ENCODE results near the gene RAB37.

DNA sequence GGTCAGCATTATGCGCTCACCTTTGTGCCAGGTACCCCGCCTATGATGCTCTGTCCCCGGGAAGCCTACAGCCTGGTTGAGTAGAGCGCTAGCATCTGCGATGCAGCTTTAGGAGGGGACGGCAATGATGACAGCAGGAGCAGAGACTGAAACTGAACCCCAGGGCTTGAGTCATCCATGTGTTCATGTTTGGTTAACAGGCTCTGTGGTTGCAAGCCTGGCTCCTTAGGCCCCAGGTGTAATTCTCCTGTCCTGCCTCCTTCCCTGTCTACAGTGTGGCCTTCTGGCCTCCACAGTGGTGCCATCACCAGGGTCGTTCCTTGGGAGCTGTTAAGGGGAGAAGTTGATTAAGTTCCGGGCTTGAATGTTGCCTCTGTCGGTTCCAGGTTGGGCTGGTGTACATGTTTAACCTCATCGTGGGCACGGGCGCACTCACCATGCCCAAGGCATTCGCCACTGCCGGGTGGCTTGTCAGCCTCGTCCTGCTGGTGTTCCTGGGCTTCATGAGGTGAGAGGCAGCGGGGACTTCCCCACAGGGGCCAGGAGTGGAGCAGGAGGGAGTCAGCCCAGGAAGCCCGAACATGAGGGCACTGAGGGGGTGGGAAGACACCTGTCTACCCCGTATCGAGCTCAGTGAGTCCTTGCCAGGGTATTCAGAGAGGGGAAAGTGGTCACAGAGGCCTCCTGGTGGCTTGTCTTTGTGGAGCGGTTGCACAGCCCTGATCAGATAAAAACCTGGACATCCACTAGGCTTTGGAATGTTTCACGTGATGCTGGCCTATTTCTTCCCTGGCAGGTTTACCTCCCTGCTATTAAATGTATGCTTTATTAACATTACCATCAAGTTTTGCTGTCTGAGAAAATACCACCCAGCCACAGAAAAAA is 48.3 kb downstream of the RAB37 start:
- TF ChIP-seq, protein P1, sequence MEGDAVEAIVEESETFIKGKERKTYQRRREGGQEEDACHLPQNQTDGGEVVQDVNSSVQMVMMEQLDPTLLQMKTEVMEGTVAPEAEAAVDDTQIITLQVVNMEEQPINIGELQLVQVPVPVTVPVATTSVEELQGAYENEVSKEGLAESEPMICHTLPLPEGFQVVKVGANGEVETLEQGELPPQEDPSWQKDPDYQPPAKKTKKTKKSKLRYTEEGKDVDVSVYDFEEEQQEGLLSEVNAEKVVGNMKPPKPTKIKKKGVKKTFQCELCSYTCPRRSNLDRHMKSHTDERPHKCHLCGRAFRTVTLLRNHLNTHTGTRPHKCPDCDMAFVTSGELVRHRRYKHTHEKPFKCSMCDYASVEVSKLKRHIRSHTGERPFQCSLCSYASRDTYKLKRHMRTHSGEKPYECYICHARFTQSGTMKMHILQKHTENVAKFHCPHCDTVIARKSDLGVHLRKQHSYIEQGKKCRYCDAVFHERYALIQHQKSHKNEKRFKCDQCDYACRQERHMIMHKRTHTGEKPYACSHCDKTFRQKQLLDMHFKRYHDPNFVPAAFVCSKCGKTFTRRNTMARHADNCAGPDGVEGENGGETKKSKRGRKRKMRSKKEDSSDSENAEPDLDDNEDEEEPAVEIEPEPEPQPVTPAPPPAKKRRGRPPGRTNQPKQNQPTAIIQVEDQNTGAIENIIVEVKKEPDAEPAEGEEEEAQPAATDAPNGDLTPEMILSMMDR (IDR thresholded peaks at IDR 0.05 in 4 of 5, conservative IDR thresholded peaks at IDR 0.05 in 1 of 5), result no peak
- TF ChIP-seq POLR2A (IDR thresholded peaks at IDR 0.05), result no peak

All from gastrocnemius medialis (tissue), 4 donors.